DOHH2 (cell line): ENCODE results near the gene MAB21L2.
"Not testable (repeated sequence)": the region's sequence is repeated elsewhere in the genome, so short reads cannot be mapped to it uniquely, and the experiment has no call there.

Experiments
- H3F3A ChIP-seq: fragments of 200-600 bp; sonication (generic), shearing (Covaris generic); 2 replicates; pipeline ENCODE4 v1.6.0; 2016; ENCODE audit warnings: antibody characterized with exemption, mild to moderate bottlenecking; ENCODE audit not compliant: control insufficient read depth, insufficient read depth
- H3K27ac ChIP-seq: fragments of 200-600 bp; sonication (generic); 2 replicates; pipeline ENCODE4 v1.5.1; 2014; ENCODE audit warnings: low read depth, mild to moderate bottlenecking, low read length, moderate library complexity
- H3K27me3 ChIP-seq: fragments of 200-600 bp; sonication (generic); 2 replicates; pipeline ENCODE4 v1.6.1; 2014; ENCODE audit warnings: mild to moderate bottlenecking, low read length, mixed read lengths; ENCODE audit not compliant: control insufficient read depth
- H3K36me3 ChIP-seq: fragments of 200-600 bp; sonication (generic); 2 replicates; pipeline ENCODE4 v1.6.1; 2014; ENCODE audit warnings: mild to moderate bottlenecking, low read length, moderate library complexity, mixed read lengths; ENCODE audit not compliant: control insufficient read depth
- H3K4me1 ChIP-seq: fragments of 200-600 bp; sonication (generic); 2 replicates; pipeline ENCODE4 v1.6.1; 2014; ENCODE audit warnings: mild to moderate bottlenecking, low read length, mixed read lengths; ENCODE audit not compliant: control insufficient read depth
- H3K4me2 ChIP-seq: fragments of 200-600 bp; sonication (generic); 2 replicates; pipeline ENCODE4 v1.6.0; 2014; ENCODE audit warnings: mild to moderate bottlenecking, low read length, moderate library complexity
- H3K4me3 ChIP-seq: fragments of 200-600 bp; sonication (generic); 2 replicates; pipeline ENCODE4 v1.5.1; 2014; ENCODE audit warnings: mild to moderate bottlenecking, low read length, mixed read lengths
- H3K79me2 ChIP-seq: fragments of 200-600 bp; sonication (generic); 2 replicates; pipeline ENCODE4 v1.6.1; 2014; ENCODE audit warnings: mild to moderate bottlenecking, low read length, mixed read lengths; ENCODE audit not compliant: control insufficient read depth
- H3K9me2 ChIP-seq: fragments of 200-600 bp; sonication (generic); replicated peaks from 2 replicates; pipeline ENCODE4 v1.6.1; 2014; ENCODE audit warnings: mild to moderate bottlenecking, low read length, mixed read lengths; ENCODE audit not compliant: control insufficient read depth
- H3K9me3 ChIP-seq: fragments of 200-600 bp; sonication (generic); 2 replicates; pipeline ENCODE4 v1.6.1; 2014; ENCODE audit warnings: antibody characterized with exemption, low read length, mixed read lengths; ENCODE audit not compliant: control insufficient read depth, insufficient read depth
- H4K20me1 ChIP-seq: fragments of 200-600 bp; sonication (generic); 2 replicates; pipeline ENCODE4 v1.6.0; 2014; ENCODE audit warnings: low read depth, mild to moderate bottlenecking, antibody characterized with exemption, low read length, moderate library complexity; ENCODE audit not compliant: control insufficient read depth, insufficient read depth
- CTCF ChIP-seq: fragments of 200-600 bp; sonication (generic); IDR thresholded peaks from one replicate; pipeline ENCODE4 v1.5.1; 2014; ENCODE audit warnings: antibody characterized with exemption, mild to moderate bottlenecking, low read depth, low read length; ENCODE audit not compliant: poor library complexity, severe bottlenecking
- EZH2phosphoT487 ChIP-seq: fragments of 200-600 bp; sonication (generic); IDR thresholded peaks from 2 replicates; pipeline ENCODE4 v1.6.1; 2017; ENCODE audit warnings: borderline replicate concordance, mild to moderate bottlenecking, antibody characterized with exemption, low read length, moderate library complexity, mixed read lengths

MAB21L2 gene

GRCh38 chr4:150562250-150562649 is 19.7 kb upstream of the MAB21L2 start:
- Histone ChIP-seq H3F3A (no peaks in the 10 kb centered on the region), H4K20me1 (no peaks in the 10 kb centered on the region), H3K27ac (no peak overlapping the region), H3K27me3 (no peaks in the 10 kb centered on the region), H3K79me2 (no peaks in the 10 kb centered on the region), H3K4me2 (no peak overlapping the region), H3K36me3 (peaks cover 4% of the 10 kb centered on the region; the same call in 1 of the 2 replicates), H3K4me3 (no peak overlapping the region), H3K4me1 (no peaks in the 10 kb centered on the region), H3K9me3 (no peaks in the 10 kb centered on the region), H3K9me2 (no peaks in the 10 kb centered on the region)
- TF ChIP-seq CTCF = no peak
- TF ChIP-seq EZH2phosphoT487 = no peak

GRCh38 chr4:150562751-150563150 is 19.2 kb upstream of the MAB21L2 start:
- no peaks in the 10 kb centered on the region for H3K27me3 ChIP-seq
- no peaks in the 10 kb centered on the region for H3F3A ChIP-seq
- no peaks in the 10 kb centered on the region for H3K9me2 ChIP-seq
- no peaks in the 10 kb centered on the region for H3K4me1 ChIP-seq
- no peaks in the 10 kb centered on the region for H4K20me1 ChIP-seq
- H3K79me2 ChIP-seq = no peaks in the 10 kb centered on the region
- H3K4me3 ChIP-seq = no peak overlapping the region
- no peaks in the 10 kb centered on the region for H3K9me3 ChIP-seq
- H3K4me2 ChIP-seq = no peak overlapping the region
- no peak for TF ChIP-seq EZH2phosphoT487
- no peak for TF ChIP-seq CTCF
- H3K36me3 ChIP-seq = peaks cover 4% of the 10 kb centered on the region; the same call in 1 of the 2 replicates
- H3K27ac ChIP-seq = no peak overlapping the region

- H3K4me1 ChIP-seq, H3K9me3 ChIP-seq, H3K4me2 ChIP-seq, H3K4me3 ChIP-seq, H4K20me1 ChIP-seq, H3K79me2 ChIP-seq, H3K9me2 ChIP-seq, H3K27me3 ChIP-seq, H3K27ac ChIP-seq, H3K36me3 ChIP-seq, H3F3A ChIP-seq: not testable (repeated sequence)
Measured at GRCh38 chr4:150564967-150565366, 17.0 kb upstream of the MAB21L2 start.

GRCh38 chr4:150567070-150567469 is 14.9 kb upstream of the MAB21L2 start:
- Histone ChIP-seq H3F3A (no peaks in the 10 kb centered on the region), H3K36me3 (peaks cover 4% of the 10 kb centered on the region; the same call in 1 of the 2 replicates), H4K20me1 (no peaks in the 10 kb centered on the region), H3K9me2 (no peaks in the 10 kb centered on the region), H3K27me3 (no peaks in the 10 kb centered on the region), H3K79me2 (no peaks in the 10 kb centered on the region), H3K27ac (no peak overlapping the region), H3K4me1 (no peaks in the 10 kb centered on the region), H3K9me3 (no peaks in the 10 kb centered on the region), H3K4me2 (no peak overlapping the region), H3K4me3 (no peak overlapping the region)
- TF ChIP-seq EZH2phosphoT487 (no peak), CTCF (no peak)
